Adrenal gland (tissue), 19 donors: ENCODE data around the gene RAB27A. TPM values are rescaled to one million over a fixed set of nuclear protein-coding genes. Genes with fewer than 3 reads are reported as not detected.

Experiments
- DNase-seq, 7 donors: peaks; one replicate each; pipeline ENCODE4 v3.0.0-alpha.2; 2019 to 2020
- H3K27ac ChIP-seq, 5 donors: fragments of 200-600 bp; sonication (generic) in 4 of 5; 1 replicate in 3 of 5; 2 replicates in 2 of 5; pipeline versions ENCODE4 v1.5.1 to v1.8.0; 2016 to 2020; ENCODE audit warnings: mild to moderate bottlenecking in 1 of 5
- H3K27me3 ChIP-seq: fragments of 200-600 bp; 2 replicates; pipeline ENCODE4 v1.8.0; 2021
- H3K36me3 ChIP-seq, 2 donors: fragments of 200-600 bp; replicated peaks in 1 of 2; 1 replicate in 1 of 2; 2 replicates in 1 of 2; pipeline versions ENCODE4 v1.5.1 to v1.8.0; 2018 to 2022
- H3K4me1 ChIP-seq, 2 donors: fragments of 200-600 bp; replicated peaks in 1 of 2; 1 replicate in 1 of 2; 2 replicates in 1 of 2; pipeline versions ENCODE4 v1.5.1 to v1.8.0; 2018 to 2021
- H3K4me3 ChIP-seq, 4 donors: fragments of 200-600 bp; sonication (generic) in 3 of 4; one replicate each; pipeline ENCODE4 v1.5.1; 2016 to 2018
- H3K9me3 ChIP-seq, 3 donors: fragments of 200-600 bp; sonication (generic) in 1 of 3; replicated peaks in 1 of 3; 1 replicate in 2 of 3; 2 replicates in 1 of 3; pipeline versions ENCODE4 v1.5.1 to v1.8.0; 2016 to 2021
- POLR2A ChIP-seq, 2 donors: fragments of 450-650 bp; IDR thresholded peaks; one replicate each; pipeline ENCODE4 v1.6.1; 2017; ENCODE audit warnings: antibody characterized with exemption in 2 of 2, mild to moderate bottlenecking in 2 of 2, moderate library complexity in 1 of 2
- WGBS, 4 donors: extraction: QIAGEN DNeasy Blood & Tissue Kit in 2 of 4; methylation state at CpG; one replicate each; pipeline versions ENCODE4 v1.1.5 to v1.1.7; 2013 to 2017; 5-methylcytosine and 5-hydroxymethylcytosine counted together
- intact Hi-C, 2 donors: fragments of 100-400 bp; cut with DNase I; formaldehyde crosslinking; loops; one replicate each; pipeline versions ENCODE4 v1.14.1 to v1.15.0; 2022 to 2023
- long read RNA-seq, 10 donors: library from polyadenylated mRNA in 3 of 10; unstranded in 2 of 10; stranded (forward) in 1 of 10; transcript quantifications; one replicate each; pipeline ENCODE4 v2.0.0 and lab custom pipeline, GENCODE V29; 2021 to 2026
- polyA plus RNA-seq, 3 donors: library from polyadenylated mRNA; stranded (reverse); fragments of 200-250 nt in 2 of 3; fragments of 350-450 nt in 1 of 3; fragmentation: Illumina TruSeq in 1 of 3; extraction: RNeasy Lipid Tissue Mini Kit (QIAGEN cat#74804) in 1 of 3; gene quantifications; one replicate each; pipeline ENCODE4 v1.2.3, GENCODE V29; 2013 to 2014
- total RNA-seq, 9 donors: library from RNA; depleted of rRNA in 4 of 9; stranded (reverse); fragments of >200 nt in 4 of 9; fragments of 120-200 nt in 1 of 9; fragmentation: NEBNext Ultra II Directional in 1 of 9; extraction: Animal tissue kit (Norgen Biotek cat#: 25700) in 1 of 9; gene quantifications; one replicate each; pipeline versions ENCODE4 v1.1.0 to v1.2.4, GENCODE V29; 2013 to 2023
- TF ChIP-seq, protein P1 (sequence below), 6 experiments: fragments of 450-650 bp in 4 of 6; fragments of 200-600 bp in 2 of 6; sonication (generic) in 1 of 6; IDR thresholded peaks; 1 replicate in 5 of 6; 2 replicates in 1 of 6; pipeline versions ENCODE4 v1.5.1 to v1.8.0; 2016 to 2021; ENCODE audit warnings: antibody characterized with exemption in 6 of 6, mild to moderate bottlenecking in 2 of 6, moderate library complexity in 1 of 6
- donor health status: healthy with polysubstance abuse.
- donor health status: Bipolar disorder and iron deficiency.
- donor health status: DM: yes; HTN: yes; CAD: no.
- donor health status: DM: no; HTN: no; CAD: no.
- donor health status: DM: no; HTN: no; CAD: no.
- donor health status: DM: yes; HTN: yes; CAD: no.

RAB27A gene
- total RNA-seq (10 to 100 TPM in 8 of 9 donors, 1 to 10 TPM in 1; 7.1 to 78.3 (median 36.3) TPM), polyA plus RNA-seq (100 to 1,000 TPM in 1 of 3 donors, 10 to 100 TPM in 2; 12.6 to 102 (median 12.7) TPM)
- long read RNA-seq, donor 1, transcript RAB27A-201 (7 exons, 3,446 nt), result major isoform, 5 of 5 reads
- long read RNA-seq, donor 1, partial matches to known transcripts, result 0 of 5 reads
- long read RNA-seq, donor 1, other reads (novel, unspliced or antisense), result 0 of 5 reads
- long read RNA-seq, donor 2, partial matches to known transcripts, result 0 of 2 reads
- long read RNA-seq, donor 2, other reads (novel, unspliced or antisense), result 0 of 2 reads
- long read RNA-seq, donor 3, partial matches to known transcripts, result 0 of 4 reads
- long read RNA-seq, donor 3, other reads (novel, unspliced or antisense), result 0 of 4 reads
- long read RNA-seq, donor 4, transcript RAB27A-201 (7 exons, 3,446 nt), result major isoform, 6 of 12 reads
- long read RNA-seq, donor 4, partial matches to known transcripts, result 2 of 12 reads
- long read RNA-seq, donor 4, other reads (novel, unspliced or antisense), result 4 of 12 reads
- long read RNA-seq, donor 5, transcript RAB27A-201 (7 exons, 3,446 nt), result major isoform, 44 of 61 reads
- long read RNA-seq, donor 5, partial matches to known transcripts, result 2 of 61 reads
- long read RNA-seq, donor 5, other reads (novel, unspliced or antisense), result 14 of 61 reads
- long read RNA-seq, donor 6, transcript RAB27A-201 (7 exons, 3,446 nt), result major isoform, 6 of 6 reads
- long read RNA-seq, donor 6, partial matches to known transcripts, result 0 of 6 reads
- long read RNA-seq, donor 6, other reads (novel, unspliced or antisense), result 0 of 6 reads
- long read RNA-seq, donor 7, transcript RAB27A-201 (7 exons, 3,446 nt), result major isoform, 5 of 5 reads
- long read RNA-seq, donor 7, partial matches to known transcripts, result 0 of 5 reads
- long read RNA-seq, donor 7, other reads (novel, unspliced or antisense), result 0 of 5 reads
- long read RNA-seq, donor 8, transcript RAB27A-201 (7 exons, 3,446 nt), result major isoform, 5 of 5 reads
- long read RNA-seq, donor 8, partial matches to known transcripts, result 0 of 5 reads
- long read RNA-seq, donor 8, other reads (novel, unspliced or antisense), result 0 of 5 reads
- long read RNA-seq, donor 9, partial matches to known transcripts, result 0 of 3 reads
- long read RNA-seq, donor 9, other reads (novel, unspliced or antisense), result 0 of 3 reads
- long read RNA-seq, donor 10, partial matches to known transcripts, result 0 of 2 reads
- long read RNA-seq, donor 10, other reads (novel, unspliced or antisense), result 0 of 2 reads

DNA sequence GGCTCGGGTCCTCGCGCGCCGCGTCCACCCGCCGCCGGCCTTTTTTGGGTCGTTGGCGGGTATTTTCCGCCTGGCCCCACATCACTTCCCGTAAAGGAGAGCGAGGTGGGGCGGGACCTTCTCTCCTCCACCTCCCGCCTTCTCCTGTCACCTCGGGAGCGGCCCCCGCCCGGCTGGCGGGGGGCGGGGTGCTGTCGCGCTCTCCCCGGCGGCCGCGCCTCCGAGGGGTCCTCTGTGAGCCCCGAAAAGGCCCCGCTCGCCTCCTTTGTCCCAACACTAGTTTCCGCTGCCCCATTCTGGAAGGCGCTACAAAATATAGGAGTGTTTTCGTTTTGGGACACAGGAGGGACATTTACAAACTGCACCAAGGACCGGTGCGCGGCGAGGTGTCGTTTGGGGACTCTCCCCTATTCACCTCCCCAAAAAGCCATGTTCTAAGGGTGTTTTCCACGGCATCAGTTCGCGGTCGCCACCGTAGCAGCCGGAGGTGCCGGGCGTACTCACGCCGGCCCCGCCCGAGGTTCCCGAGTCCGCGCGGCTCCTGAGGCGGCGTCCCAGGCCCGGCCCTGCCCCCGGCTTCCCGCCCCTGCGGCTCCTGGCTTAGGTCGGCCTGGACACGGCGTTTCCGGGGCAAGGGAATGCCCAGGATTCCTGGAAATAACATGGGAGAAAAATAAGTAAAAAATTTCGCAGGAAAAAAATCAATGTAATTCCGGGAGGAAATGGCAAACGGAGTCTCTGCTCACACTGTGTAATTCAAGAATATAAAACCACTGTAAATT, at the start of gene RAB27A:
Gene RAB27A, minus strand, starts transcription at position 68 of the 782 bp plus-strand sequence. CDS start 54,879 bp downstream, outside the sequence.
- Histone ChIP-seq H3K27me3 (no peaks in the 10 kb centered on the region), H3K36me3 (no peaks in the 10 kb centered on the region), H3K27ac (peak within 1 kb of the TSS; percentile 83 to 94 (median 87)), H3K4me1 (peaks cover 0 to 17% of the 10 kb centered on the region in 2 donors), H3K9me3 (no peaks in the 10 kb centered on the region), H3K4me3 (peak within 1 kb of the TSS; percentile 75 to 87 (median 84))
- TF ChIP-seq, protein P1, sequence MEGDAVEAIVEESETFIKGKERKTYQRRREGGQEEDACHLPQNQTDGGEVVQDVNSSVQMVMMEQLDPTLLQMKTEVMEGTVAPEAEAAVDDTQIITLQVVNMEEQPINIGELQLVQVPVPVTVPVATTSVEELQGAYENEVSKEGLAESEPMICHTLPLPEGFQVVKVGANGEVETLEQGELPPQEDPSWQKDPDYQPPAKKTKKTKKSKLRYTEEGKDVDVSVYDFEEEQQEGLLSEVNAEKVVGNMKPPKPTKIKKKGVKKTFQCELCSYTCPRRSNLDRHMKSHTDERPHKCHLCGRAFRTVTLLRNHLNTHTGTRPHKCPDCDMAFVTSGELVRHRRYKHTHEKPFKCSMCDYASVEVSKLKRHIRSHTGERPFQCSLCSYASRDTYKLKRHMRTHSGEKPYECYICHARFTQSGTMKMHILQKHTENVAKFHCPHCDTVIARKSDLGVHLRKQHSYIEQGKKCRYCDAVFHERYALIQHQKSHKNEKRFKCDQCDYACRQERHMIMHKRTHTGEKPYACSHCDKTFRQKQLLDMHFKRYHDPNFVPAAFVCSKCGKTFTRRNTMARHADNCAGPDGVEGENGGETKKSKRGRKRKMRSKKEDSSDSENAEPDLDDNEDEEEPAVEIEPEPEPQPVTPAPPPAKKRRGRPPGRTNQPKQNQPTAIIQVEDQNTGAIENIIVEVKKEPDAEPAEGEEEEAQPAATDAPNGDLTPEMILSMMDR (IDR thresholded peaks at IDR 0.05), result no peak
- TF ChIP-seq POLR2A (IDR thresholded peaks at IDR 0.05), result peak; percentile 19 to 68
- intact Hi-C loops, result loop anchor here (2.0 to 10.0 kb wide), 3 partner anchors 67 to 145 kb away; no protein-coding TSS in a partner anchor
- DNase-seq, result peak; percentile 77 to 87 (median 81)
- 0 to 1% (median 0%) methylated on average over 30 to 69 of the region's 69 CpGs for WGBS, 4 donors

DNA sequence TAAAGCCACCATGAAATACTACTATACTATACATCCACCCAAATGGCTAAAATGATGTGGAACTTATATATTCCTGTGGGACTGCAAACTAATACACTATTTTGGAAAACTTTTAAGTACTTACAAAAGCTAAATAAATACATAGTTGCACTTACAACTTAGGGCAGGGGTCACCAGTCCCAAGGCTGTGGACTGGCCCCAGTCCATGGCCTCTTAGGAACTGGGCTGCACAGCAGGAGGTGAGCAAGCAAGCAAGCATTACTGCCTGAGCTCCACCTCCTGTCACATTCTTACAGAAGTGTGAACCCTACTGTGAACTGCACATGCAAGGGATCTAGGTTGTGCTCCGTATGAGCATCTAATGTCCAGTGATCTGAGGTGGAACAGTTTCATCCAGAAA, 47.5 kb upstream of the RAB27A start:
- H3K27me3 ChIP-seq, result no peaks in the 10 kb centered on the region
- intact Hi-C loops, result no loop called here
- TF ChIP-seq, protein P1 (IDR thresholded peaks at IDR 0.05), result no peak
- TF ChIP-seq POLR2A (IDR thresholded peaks at IDR 0.05), result no peak
- H3K4me3 ChIP-seq, result no peak overlapping the region
- H3K36me3 ChIP-seq, result peaks cover 0 to 14% of the 10 kb centered on the region in 2 donors
- no peak overlapping the region for H3K27ac ChIP-seq
- no peaks in the 10 kb centered on the region for H3K4me1 ChIP-seq
- H3K9me3 ChIP-seq, result no peaks in the 10 kb centered on the region
- 92 to 100% (median 96%) methylated on average over 1 of the region's 1 CpG; no CpG with 5 or more reads in 1 of the 4 donors for WGBS, 4 donors
- no peak for DNase-seq

DNA sequence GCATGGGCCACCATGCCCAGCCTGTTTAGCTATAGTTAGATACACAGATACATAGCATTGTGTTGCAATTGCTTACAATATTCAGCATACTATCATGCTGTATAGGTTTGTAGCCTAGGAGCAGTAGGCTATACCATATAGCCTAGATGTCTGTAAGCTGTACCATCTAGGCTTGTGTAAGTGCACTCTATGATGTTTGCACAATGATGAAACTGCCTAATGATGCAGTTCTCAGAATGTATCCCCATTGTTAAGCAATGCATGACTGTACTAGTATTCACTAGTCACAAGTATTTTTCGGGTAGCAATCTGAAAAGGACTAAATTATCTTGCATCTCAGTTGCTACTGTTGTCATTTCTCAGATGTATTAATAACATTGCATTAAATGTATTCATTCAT, 45.4 kb upstream of the RAB27A start:
- no peaks in the 10 kb centered on the region for H3K9me3 ChIP-seq
- intact Hi-C loops, result no loop called here
- H3K27me3 ChIP-seq, result no peaks in the 10 kb centered on the region
- no peak for DNase-seq
- TF ChIP-seq, protein P1 (IDR thresholded peaks at IDR 0.05), result no peak
- no peak for TF ChIP-seq POLR2A (IDR thresholded peaks at IDR 0.05)
- H3K4me3 ChIP-seq, result no peak overlapping the region
- no peak overlapping the region for H3K27ac ChIP-seq
- peaks cover 0 to 14% of the 10 kb centered on the region in 2 donors for H3K36me3 ChIP-seq
- no peaks in the 10 kb centered on the region for H3K4me1 ChIP-seq
- 94 to 100% (median 98%) methylated on average over 1 of the region's 1 CpG for WGBS, 4 donors
